GM12872 (cell line): ENCODE measurements around the gene TSEN54.

ENCODE experiments used
- TF ChIP-seq, protein P1 (sequence below): IDR thresholded peaks from 3 replicates; pipeline ENCODE4 v1.5.1; 2011; ENCODE audit warnings: low read depth, mild to moderate bottlenecking, low read length, moderate library complexity; ENCODE audit not compliant: insufficient read depth

The TSEN54 gene

DNA sequence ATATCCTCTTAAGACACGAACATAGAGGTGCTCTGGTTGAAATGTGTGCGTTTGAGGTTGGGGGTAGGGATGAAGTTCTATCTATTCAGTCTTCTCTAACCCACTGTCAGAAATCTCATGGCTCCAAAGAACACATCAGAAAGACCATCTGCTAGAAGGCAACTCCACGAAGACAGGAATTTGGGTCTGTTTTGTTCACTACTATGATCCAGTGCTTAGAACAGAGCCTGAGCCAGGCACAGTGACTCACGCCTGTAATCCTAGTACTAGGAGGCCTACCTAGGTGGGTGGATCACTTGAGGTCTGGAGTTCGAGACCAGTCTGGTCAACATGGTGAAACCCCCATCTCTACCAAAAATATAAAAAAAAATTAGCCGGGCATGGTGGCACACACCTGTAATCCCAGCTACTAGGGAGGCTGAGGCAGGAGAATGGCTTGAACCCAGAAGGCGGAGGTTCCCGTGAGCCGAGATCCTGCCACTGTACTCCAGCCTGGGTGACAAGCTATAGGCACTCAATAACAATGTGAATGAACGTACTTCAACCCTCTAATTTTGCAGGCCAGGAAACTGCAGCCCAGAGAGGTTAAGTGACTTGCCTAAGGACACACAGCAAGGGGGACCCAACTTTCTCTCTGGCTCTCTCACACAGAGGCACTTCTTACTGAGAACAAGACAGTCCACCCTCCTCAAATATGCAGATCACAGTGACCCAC is 3.2 kb upstream of the TSEN54 start:
- TF ChIP-seq, protein P1, sequence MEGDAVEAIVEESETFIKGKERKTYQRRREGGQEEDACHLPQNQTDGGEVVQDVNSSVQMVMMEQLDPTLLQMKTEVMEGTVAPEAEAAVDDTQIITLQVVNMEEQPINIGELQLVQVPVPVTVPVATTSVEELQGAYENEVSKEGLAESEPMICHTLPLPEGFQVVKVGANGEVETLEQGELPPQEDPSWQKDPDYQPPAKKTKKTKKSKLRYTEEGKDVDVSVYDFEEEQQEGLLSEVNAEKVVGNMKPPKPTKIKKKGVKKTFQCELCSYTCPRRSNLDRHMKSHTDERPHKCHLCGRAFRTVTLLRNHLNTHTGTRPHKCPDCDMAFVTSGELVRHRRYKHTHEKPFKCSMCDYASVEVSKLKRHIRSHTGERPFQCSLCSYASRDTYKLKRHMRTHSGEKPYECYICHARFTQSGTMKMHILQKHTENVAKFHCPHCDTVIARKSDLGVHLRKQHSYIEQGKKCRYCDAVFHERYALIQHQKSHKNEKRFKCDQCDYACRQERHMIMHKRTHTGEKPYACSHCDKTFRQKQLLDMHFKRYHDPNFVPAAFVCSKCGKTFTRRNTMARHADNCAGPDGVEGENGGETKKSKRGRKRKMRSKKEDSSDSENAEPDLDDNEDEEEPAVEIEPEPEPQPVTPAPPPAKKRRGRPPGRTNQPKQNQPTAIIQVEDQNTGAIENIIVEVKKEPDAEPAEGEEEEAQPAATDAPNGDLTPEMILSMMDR, result no peak

DNA sequence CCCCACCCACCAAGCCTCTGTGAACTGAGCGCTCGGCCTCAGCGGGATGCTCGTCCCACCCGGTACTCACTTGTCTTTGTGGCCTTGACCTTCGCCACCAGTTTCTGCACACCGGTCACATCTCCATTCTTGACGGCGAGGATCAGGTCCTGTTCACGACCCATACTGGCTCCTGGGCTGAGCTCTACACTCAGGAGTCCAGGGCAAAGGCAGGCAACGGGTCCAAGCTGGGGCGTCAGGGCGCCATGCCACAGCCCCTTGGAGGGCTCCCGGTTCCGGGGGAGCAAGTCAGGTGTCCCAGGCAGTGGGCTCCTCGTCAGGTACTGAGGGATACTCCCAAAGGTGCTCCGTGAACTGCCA is 2.7 kb upstream of the TSEN54 start:
- TF ChIP-seq, protein P1, result no peak

DNA sequence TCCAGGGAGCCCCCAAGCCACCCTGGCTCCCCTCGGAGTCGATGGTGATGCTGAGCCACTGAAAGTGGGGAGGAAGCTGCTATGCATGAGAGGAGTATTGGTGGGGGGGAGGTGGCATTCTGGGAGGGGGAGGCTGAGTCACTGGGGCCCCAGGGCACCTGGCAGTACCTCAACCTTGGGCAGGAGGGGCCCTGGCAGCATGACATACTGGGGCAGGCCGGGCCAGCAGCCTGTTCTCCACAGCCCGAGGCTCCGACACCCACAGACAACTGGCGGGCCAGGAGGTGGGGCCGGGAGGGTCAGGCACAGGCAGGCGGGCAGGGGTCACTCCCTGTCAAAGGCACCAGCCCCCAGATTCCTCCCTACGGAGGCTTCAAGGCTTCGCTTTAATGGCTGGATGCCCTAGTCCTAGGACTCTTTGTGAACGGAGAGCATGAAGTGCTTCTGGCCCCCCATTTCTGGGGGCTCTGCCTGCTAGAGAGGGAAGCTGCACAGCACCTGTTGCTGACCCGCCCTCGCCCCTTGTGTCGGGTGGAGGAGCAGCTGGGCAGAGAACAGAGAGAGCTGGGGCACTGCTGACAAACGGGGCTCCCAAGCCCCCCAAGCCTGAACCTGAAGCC is 1.9 kb upstream of the TSEN54 start:
- TF ChIP-seq, protein P1, result no peak

DNA sequence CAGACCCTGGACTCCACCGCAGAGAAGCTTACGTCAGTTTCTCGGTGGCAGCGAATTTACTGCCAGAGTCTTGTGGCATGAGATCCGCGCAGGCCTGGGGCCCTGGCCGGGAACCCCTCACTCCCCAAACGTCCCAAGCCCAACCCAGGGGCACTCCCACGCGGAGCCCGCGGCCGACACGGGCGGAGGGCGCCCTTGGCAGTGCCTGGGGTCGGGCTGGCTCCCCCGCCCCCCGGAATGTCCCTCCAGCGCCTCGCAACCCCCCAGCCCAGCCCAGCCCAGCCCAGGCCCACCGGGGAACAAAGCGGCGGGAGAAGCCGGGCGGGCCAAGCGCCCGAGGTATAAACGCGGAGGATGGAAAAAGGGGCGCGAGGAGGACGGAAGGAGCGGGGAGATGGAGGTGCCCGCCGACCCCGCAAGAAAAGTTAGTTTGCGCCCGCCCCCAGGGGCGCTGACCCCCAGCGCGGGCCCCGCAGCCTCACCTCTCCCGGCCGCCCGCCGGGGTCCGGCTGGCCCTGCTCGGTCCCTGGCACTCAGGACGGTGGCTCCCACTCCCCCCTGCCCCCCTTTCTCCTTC is 1.3 kb upstream of the TSEN54 start:
- TF ChIP-seq, protein P1, result no peak

DNA sequence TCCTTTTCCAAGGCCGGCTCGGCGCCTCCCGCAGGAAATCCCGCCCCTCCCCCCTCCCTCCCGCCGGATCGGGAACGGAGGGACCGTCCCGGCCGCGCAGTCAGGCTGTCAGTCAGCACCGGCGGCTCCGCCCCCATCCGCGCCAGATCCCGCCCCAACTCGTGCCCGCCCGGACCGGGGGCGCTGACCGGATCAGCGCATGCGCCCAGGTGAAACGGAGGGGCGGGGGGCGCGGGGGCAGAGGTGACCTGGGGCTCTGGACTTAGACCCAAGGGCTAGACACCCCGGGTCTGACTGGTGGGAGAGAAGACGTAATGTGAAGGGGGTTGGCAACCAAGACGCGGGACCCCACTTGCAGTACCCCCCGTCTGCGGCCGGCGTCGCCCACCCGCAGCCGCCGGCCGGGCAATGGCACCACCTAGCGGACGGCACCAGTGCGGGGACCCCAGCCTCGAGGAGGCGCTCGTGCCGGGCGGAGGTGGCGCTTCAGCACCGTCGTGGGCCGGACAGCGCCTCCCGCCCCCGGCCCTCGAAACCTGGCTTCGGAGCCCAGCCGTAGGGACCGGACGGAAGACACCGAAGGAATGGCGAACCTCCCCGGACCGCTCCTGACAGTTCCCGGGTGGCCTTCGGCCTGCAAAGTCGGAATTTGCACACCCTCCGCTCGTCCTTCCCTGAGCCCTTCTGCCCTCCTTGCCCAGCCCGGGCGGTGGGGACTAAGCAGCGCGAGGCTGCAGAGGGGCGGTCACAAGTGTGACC is 653 bp upstream of the TSEN54 start, which contains the start of gene CASKIN2:
TSS of gene CASKIN2 (minus strand) at position 42 of the 759 bp plus-strand sequence. CDS start 1,733 bp downstream, outside the sequence.
- TF ChIP-seq, protein P1, result peak; percentile 97

DNA sequence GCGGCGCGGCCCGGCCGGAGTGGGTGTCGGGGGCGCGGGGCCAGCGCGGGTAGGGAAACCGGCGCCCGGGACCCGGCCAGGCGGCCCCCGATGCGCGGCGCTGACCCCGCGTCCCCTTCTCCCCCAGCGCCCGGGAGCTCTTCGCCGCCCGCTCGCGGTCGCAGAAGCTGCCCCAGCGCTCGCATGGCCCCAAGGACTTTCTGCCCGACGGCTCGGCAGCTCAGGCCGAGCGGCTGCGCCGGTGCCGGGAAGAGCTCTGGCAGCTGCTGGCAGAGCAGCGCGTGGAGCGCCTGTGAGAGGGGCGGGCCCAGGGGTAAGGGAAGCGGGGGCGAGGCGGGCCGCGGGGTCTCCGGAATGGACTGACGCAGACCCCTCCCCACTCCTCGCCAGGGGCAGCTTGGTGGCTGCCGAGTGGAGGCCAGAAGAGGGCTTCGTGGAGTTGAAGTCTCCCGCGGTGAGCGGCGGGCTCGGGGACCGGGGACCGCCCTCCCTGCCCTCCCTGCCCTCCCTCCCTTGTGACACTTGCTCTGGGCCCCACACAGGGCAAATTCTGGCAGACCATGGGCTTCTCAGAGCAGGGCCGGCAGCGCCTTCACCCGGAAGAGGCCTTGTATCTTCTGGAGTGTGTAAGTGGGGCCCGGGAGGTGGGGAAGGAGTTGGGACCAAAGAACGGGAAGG is 430 bp downstream of the TSEN54 start:
- TF ChIP-seq, protein P1, result no peak
